ENCODE measurements around the gene TAGAP. TPM values are rescaled to one million over a fixed set of nuclear protein-coding genes. Genes with fewer than 3 reads are reported as not detected.

TAGAP gene
- total and polyA plus RNA-seq, 2 of the 8 experiments (the other 6 are each of a cell fraction or from before 2014, with no cell fraction given), result not detected

DNA sequence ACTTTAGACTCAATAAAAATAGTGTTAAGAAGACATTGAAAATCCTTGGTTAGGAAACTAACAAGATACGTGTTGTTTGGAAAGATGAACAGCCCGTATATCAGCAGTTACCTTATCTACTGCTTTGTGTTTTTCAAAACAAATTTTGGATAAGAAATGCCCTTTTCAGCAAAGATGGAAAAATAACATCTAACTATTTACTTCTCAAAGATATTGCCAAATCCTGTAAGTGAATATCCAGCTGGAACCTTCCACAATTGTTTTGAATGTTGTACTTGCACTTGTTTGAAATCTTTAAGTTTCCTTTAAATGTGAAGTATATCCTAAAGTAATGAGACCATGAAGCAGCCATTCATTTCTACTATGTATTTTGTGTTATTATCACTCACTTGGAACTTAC is 14.6 kb downstream of the TAGAP start:
- H4K91ac ChIP-seq (replicated peaks; ENCODE audit: insufficient read length, low read length), result no peak overlapping the region
- 82% methylated on average over 2 of the region's 2 CpGs; no CpG with 5 or more reads in 1 of the 2 experiments for WGBS, 2 experiments (ENCODE audit: extremely low coverage in 1 of 2, insufficient coverage in 1 of 2, insufficient read length in 1 of 2, insufficient replicate concordance in 2 of 2, low coverage in 1 of 2, low lambda C conversion rate in 2 of 2, missing lambda C conversion rate in 1 of 2)
- H2BK15ac ChIP-seq (ENCODE audit: low read length), result no peak overlapping the region
- no peaks in the 10 kb centered on the region for H3K27me3 ChIP-seq (replicated peaks in 1 of 4; ENCODE audit: control insufficient read depth in 3 of 4, extremely low read depth in 1 of 4, insufficient read depth in 3 of 4, low read length in 3 of 4)
- H3K27ac ChIP-seq (ENCODE audit: low read depth, low read length), result no peak overlapping the region
- H3K36me3 ChIP-seq (ENCODE audit: control insufficient read depth in 2 of 4, insufficient read depth in 4 of 4, low read length in 3 of 4), result no peaks in the 10 kb centered on the region
- H3K14ac ChIP-seq (ENCODE audit: insufficient read length), result no peak overlapping the region
- no peaks in the 10 kb centered on the region for H4K20me1 ChIP-seq (replicated peaks in 1 of 2; ENCODE audit: control insufficient read depth in 1 of 2, insufficient read depth in 2 of 2, low read length in 2 of 2)
- no peak overlapping the region for H2BK5ac ChIP-seq (ENCODE audit: low read depth, low read length)
- no peaks in the 10 kb centered on the region for H3K79me1 ChIP-seq (ENCODE audit: low read depth, low read length)
- no peak overlapping the region for H2BK120ac ChIP-seq (replicated peaks; ENCODE audit: low read depth, low read length)
- no peaks in the 10 kb centered on the region for H3K79me2 ChIP-seq (ENCODE audit: control insufficient read depth in 1 of 2, insufficient read depth in 2 of 2, low read length in 2 of 2)
- no peak overlapping the region for H2BK12ac ChIP-seq (ENCODE audit: low read depth, low read length)
- no peaks in the 10 kb centered on the region for H3K23me2 ChIP-seq (ENCODE audit: low read depth, low read length)
- no peak overlapping the region for H3K4me2 ChIP-seq (ENCODE audit: insufficient read depth in 1 of 2, low read depth in 2 of 2, low read length in 2 of 2)
- H2AK5ac ChIP-seq (ENCODE audit: low read depth, low read length), result no peak overlapping the region
- no peak overlapping the region for H3K9ac ChIP-seq (replicated peaks in 1 of 4; ENCODE audit: extremely low read depth in 1 of 4, low read depth in 3 of 4, low read length in 3 of 4)
- no peak overlapping the region for H2AFZ ChIP-seq (ENCODE audit: low read length)
- H3K4me3 ChIP-seq (ENCODE audit: extremely low read depth in 1 of 4, insufficient read depth in 2 of 4, low read depth in 3 of 4, low read length in 4 of 4), result no peak overlapping the region
- FAIRE-seq (no peak), DNase-seq (ENCODE audit: low read depth in 1 of 2, low spot score in 2 of 2) (no peak)
- POLR2A ChIA-PET (ENCODE audit: partially characterized antibody), result interaction anchor here (0.6 kb wide), 1 partner anchor 504 kb away, joined by 3 read pairs; no protein-coding TSS in a partner anchor
- no peak overlapping the region for H4K8ac ChIP-seq (ENCODE audit: extremely low read depth, insufficient read depth, low read length)
- H3K4me1 ChIP-seq (replicated peaks in 1 of 4; ENCODE audit: control insufficient read depth in 3 of 4, insufficient read depth in 4 of 4, low read length in 3 of 4), result no peaks in the 10 kb centered on the region
- peaks cover 0 to 4% of the 10 kb centered on the region in 2 experiments; a peak in 2 of 4 replicates for H3K9me3 ChIP-seq (ENCODE audit: insufficient read depth in 2 of 2, low read depth in 1 of 2, low read length in 1 of 2)
- H3K18ac ChIP-seq (ENCODE audit: extremely low read depth, low read length), result no peak overlapping the region
- CTCF ChIA-PET (ENCODE audit: partially characterized antibody), result interaction anchor here (0.8 kb wide), 1 partner anchor 21 kb away, joined by 4 read pairs; no protein-coding TSS in a partner anchor
- no peak overlapping the region for H3K4ac ChIP-seq (replicated peaks; ENCODE audit: insufficient read length, low read depth, low read length)
- TF ChIP-seq SIRT6 (IDR thresholded peaks at IDR 0.05; ENCODE audit: low read length), result no peak
- no peak for TF ChIP-seq SUZ12 (IDR thresholded peaks at IDR 0.05; ENCODE audit: low read length)
- no peak for TF ChIP-seq NANOG (IDR thresholded peaks at IDR 0.05; ENCODE audit: insufficient read depth, low read depth, low read length, poor library complexity, severe bottlenecking)
- no peak for TF ChIP-seq JUN (IDR thresholded peaks at IDR 0.05; ENCODE audit: low read depth, low read length)
- no peak for TF ChIP-seq KDM5A (IDR thresholded peaks at IDR 0.05; ENCODE audit: low read length)
- TF ChIP-seq, protein P1, sequence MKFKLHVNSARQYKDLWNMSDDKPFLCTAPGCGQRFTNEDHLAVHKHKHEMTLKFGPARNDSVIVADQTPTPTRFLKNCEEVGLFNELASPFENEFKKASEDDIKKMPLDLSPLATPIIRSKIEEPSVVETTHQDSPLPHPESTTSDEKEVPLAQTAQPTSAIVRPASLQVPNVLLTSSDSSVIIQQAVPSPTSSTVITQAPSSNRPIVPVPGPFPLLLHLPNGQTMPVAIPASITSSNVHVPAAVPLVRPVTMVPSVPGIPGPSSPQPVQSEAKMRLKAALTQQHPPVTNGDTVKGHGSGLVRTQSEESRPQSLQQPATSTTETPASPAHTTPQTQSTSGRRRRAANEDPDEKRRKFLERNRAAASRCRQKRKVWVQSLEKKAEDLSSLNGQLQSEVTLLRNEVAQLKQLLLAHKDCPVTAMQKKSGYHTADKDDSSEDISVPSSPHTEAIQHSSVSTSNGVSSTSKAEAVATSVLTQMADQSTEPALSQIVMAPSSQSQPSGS (IDR thresholded peaks at IDR 0.05; ENCODE audit: low read length), result no peak
- TF ChIP-seq CBX5 (IDR thresholded peaks at IDR 0.05; ENCODE audit: low read depth, low read length), result no peak
- TF ChIP-seq ZNF274 (IDR thresholded peaks at IDR 0.05; ENCODE audit: borderline replicate concordance, extremely low read depth, low read length), result no peak
- no peak for TF ChIP-seq TAF7 (optimal IDR thresholded peaks at IDR 0.05; ENCODE audit: borderline replicate concordance, low read depth, low read length)
- no peak overlapping the region for H3K56ac ChIP-seq (replicated peaks; ENCODE audit: insufficient read length, low read depth, low read length)
- H4K5ac ChIP-seq (ENCODE audit: insufficient read length, low read depth, low read length), result no peak overlapping the region
- H2BK20ac ChIP-seq (ENCODE audit: low read length), result no peak overlapping the region
- no peak overlapping the region for H3K23ac ChIP-seq (ENCODE audit: insufficient read length)
